ENCODE data around the gene SLN.

Gene SLN

GRCh38 chr11:107691000-107691750 is 20.7 kb downstream of the SLN start:
- TF ChIP-seq CTCF (IDR thresholded peaks at IDR 0.05; ENCODE audit: low read depth, low read length, missing control alignments), result no peak
- in situ Hi-C loops (cut with HindIII; ENCODE audit: low sequenced_read_pairs), result no loop called here
- no peak overlapping the region for H3K4me3 ChIP-seq (ENCODE audit: low read depth, low read length)
- DNase-seq (ENCODE audit: low read depth), result no peak

- no peak overlapping the region for H3K4me3 ChIP-seq (ENCODE audit: low read depth, low read length)
- TF ChIP-seq CTCF (IDR thresholded peaks at IDR 0.05; ENCODE audit: low read depth, low read length, missing control alignments), result peak; percentile 67
- in situ Hi-C loops (cut with HindIII; ENCODE audit: low sequenced_read_pairs), result no loop called here
- no peak for DNase-seq (ENCODE audit: low read depth)
These were observed 22.3 kb downstream of the SLN start for GRCh38 chr11:107689317-107690202.

- in situ Hi-C loops (cut with HindIII; ENCODE audit: low sequenced_read_pairs), result no loop called here
- no peak for TF ChIP-seq CTCF (IDR thresholded peaks at IDR 0.05; ENCODE audit: low read depth, low read length, missing control alignments)
- H3K4me3 ChIP-seq (ENCODE audit: low read depth, low read length), result no peak overlapping the region
- DNase-seq (ENCODE audit: low read depth), result no peak
These were observed 23.4 kb downstream of the SLN start for GRCh38 chr11:107688322-107688918.

- no peak for DNase-seq (ENCODE audit: low read depth)
- TF ChIP-seq CTCF (IDR thresholded peaks at IDR 0.05; ENCODE audit: low read depth, low read length, missing control alignments), result peak; percentile 50
- no peak overlapping the region for H3K4me3 ChIP-seq (ENCODE audit: low read depth, low read length)
- in situ Hi-C loops (cut with HindIII; ENCODE audit: low sequenced_read_pairs), result no loop called here
These were observed 28.0 kb downstream of the SLN start for GRCh38 chr11:107683807-107684206.

- DNase-seq (ENCODE audit: low read depth), result no peak
- H3K4me3 ChIP-seq (ENCODE audit: low read depth, low read length), result no peak overlapping the region
- no peak for TF ChIP-seq CTCF (IDR thresholded peaks at IDR 0.05; ENCODE audit: low read depth, low read length, missing control alignments)
- in situ Hi-C loops (cut with HindIII; ENCODE audit: low sequenced_read_pairs), result no loop called here
These were observed 28.8 kb downstream of the SLN start for GRCh38 chr11:107683061-107683460.

GRCh38 chr11:107682572-107682971 is 29.3 kb downstream of the SLN start:
- DNase-seq (ENCODE audit: low read depth), result no peak
- TF ChIP-seq CTCF (IDR thresholded peaks at IDR 0.05; ENCODE audit: low read depth, low read length, missing control alignments), result no peak
- no peak overlapping the region for H3K4me3 ChIP-seq (ENCODE audit: low read depth, low read length)
- in situ Hi-C loops (cut with HindIII; ENCODE audit: low sequenced_read_pairs), result no loop called here

Data from astrocyte of the cerebellum (primary cell).